ENCODE measurements around the gene ARHGAP24.

- TF ChIP-seq L3MBTL2 (conservative IDR thresholded peaks at IDR 0.05), result no peak
- no peak for TF ChIP-seq PKNOX1 (IDR thresholded peaks at IDR 0.05)
- TF ChIP-seq FOXA1 (IDR thresholded peaks at IDR 0.05), result no peak
- no peak for TF ChIP-seq SP1 (IDR thresholded peaks at IDR 0.05)
- no peak for TF ChIP-seq FOXK2 (IDR thresholded peaks at IDR 0.05)
- TF ChIP-seq SUZ12 (IDR thresholded peaks at IDR 0.05), result no peak
- TF ChIP-seq FOXM1 (IDR thresholded peaks at IDR 0.05; ENCODE audit: borderline replicate concordance), result no peak
- no peak for TF ChIP-seq ARNT (IDR thresholded peaks at IDR 0.05)
- TF ChIP-seq NFRKB (IDR thresholded peaks at IDR 0.05), result no peak
Observed at GRCh38 chr4:86044593-86044985, 569.6 kb downstream of the ARHGAP24 start.
